NB4 (cell line): Measurements from ENCODE around the gene IFT81.

Experiments
- DNase-seq: peaks from one replicate; pipeline ENCODE4 v3.0.0; 2010; ENCODE audit warnings: low read depth
- H3K4me3 ChIP-seq: one replicate; pipeline ENCODE4 v1.5.1; 2011; ENCODE audit warnings: mild to moderate bottlenecking, low read depth, low read length, moderate library complexity
- MYC ChIP-seq: IDR thresholded peaks from 2 replicates; pipeline ENCODE4 v1.6.1; 2011; ENCODE audit warnings: low read depth, low read length
- POLR2A ChIP-seq: IDR thresholded peaks from 2 replicates; pipeline ENCODE4 v1.6.1; 2011; ENCODE audit warnings: mild to moderate bottlenecking; ENCODE audit not compliant: insufficient read length; ENCODE audit errors: extremely low read depth
- TF ChIP-seq, protein P1 (sequence below): IDR thresholded peaks from one replicate; pipeline ENCODE4 v1.5.1; 2012; ENCODE audit warnings: low read depth, low read length
- TF ChIP-seq, protein P2 (sequence below): IDR thresholded peaks from 2 replicates; pipeline ENCODE4 v1.6.1; 2011; ENCODE audit warnings: low read depth, low read length

Gene IFT81, protein sequence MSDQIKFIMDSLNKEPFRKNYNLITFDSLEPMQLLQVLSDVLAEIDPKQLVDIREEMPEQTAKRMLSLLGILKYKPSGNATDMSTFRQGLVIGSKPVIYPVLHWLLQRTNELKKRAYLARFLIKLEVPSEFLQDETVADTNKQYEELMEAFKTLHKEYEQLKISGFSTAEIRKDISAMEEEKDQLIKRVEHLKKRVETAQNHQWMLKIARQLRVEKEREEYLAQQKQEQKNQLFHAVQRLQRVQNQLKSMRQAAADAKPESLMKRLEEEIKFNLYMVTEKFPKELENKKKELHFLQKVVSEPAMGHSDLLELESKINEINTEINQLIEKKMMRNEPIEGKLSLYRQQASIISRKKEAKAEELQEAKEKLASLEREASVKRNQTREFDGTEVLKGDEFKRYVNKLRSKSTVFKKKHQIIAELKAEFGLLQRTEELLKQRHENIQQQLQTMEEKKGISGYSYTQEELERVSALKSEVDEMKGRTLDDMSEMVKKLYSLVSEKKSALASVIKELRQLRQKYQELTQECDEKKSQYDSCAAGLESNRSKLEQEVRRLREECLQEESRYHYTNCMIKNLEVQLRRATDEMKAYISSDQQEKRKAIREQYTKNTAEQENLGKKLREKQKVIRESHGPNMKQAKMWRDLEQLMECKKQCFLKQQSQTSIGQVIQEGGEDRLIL

GRCh38 chr12:110124269-110124995 lies at the start of gene IFT81:
Gene IFT81, plus strand, starts transcription at chr12:110124357. Its CDS starts 3,024 bp downstream, at chr12:110127381.
- peak; percentile 94 for DNase-seq
- no peak for TF ChIP-seq MYC
- no peak for TF ChIP-seq POLR2A
- TF ChIP-seq, protein P1, sequence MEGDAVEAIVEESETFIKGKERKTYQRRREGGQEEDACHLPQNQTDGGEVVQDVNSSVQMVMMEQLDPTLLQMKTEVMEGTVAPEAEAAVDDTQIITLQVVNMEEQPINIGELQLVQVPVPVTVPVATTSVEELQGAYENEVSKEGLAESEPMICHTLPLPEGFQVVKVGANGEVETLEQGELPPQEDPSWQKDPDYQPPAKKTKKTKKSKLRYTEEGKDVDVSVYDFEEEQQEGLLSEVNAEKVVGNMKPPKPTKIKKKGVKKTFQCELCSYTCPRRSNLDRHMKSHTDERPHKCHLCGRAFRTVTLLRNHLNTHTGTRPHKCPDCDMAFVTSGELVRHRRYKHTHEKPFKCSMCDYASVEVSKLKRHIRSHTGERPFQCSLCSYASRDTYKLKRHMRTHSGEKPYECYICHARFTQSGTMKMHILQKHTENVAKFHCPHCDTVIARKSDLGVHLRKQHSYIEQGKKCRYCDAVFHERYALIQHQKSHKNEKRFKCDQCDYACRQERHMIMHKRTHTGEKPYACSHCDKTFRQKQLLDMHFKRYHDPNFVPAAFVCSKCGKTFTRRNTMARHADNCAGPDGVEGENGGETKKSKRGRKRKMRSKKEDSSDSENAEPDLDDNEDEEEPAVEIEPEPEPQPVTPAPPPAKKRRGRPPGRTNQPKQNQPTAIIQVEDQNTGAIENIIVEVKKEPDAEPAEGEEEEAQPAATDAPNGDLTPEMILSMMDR: no peak
- TF ChIP-seq, protein P2, sequence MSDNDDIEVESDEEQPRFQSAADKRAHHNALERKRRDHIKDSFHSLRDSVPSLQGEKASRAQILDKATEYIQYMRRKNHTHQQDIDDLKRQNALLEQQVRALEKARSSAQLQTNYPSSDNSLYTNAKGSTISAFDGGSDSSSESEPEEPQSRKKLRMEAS: no peak
- H3K4me3 ChIP-seq: peak within 1 kb of the TSS; percentile 92

DNA sequence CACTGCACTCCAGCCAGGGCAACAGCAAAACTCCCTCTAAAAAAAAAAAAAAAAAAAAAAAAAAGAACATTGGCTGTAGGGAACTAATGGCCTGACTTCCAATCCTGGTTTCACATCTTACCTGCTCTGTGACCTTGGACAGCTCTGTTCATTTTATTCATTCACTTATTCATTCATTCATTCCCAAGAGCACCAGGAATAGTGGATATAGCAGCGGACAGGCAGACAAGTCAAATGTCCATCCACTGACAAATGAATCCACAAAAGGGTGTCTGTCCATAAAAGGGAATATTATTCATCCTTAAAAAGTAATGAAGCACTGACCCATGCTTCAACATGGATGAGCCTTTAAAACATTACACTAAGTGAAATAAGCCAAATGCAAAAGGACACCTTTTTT lies 48.3 kb upstream of the IFT81 start:
- DNase-seq: no peak
- TF ChIP-seq, protein P2: no peak
- TF ChIP-seq, protein P1: no peak
- TF ChIP-seq MYC (no peak), POLR2A (no peak)
- no peak overlapping the region for H3K4me3 ChIP-seq

DNA sequence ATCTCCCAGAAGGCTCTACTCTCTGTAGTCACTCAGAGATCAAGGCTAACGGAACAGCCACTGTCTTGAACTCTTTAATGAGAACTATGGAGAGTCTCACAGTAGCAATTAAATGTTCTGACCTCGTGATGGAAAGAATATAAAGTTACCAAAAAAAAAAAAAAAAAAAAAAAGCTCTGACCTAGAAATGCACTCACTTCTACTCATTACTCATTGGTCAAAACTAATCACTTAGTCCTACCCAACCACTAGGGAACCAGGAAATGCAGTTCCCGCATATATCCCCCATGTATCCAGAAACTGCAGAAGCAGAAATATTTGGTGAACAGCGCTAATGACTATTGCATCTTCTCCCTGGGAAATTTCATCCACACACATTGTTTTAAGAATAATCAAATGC lies 46.4 kb upstream of the IFT81 start:
- TF ChIP-seq, protein P1: no peak
- no peak for TF ChIP-seq POLR2A
- TF ChIP-seq, protein P2: no peak
- no peak for TF ChIP-seq MYC
- no peak overlapping the region for H3K4me3 ChIP-seq
- no peak for DNase-seq

GRCh38 chr12:110079477-110080400 lies 44.4 kb upstream of the IFT81 start:
- TF ChIP-seq MYC (no peak), POLR2A (no peak)
- TF ChIP-seq, protein P2: no peak
- TF ChIP-seq, protein P1: no peak
- DNase-seq: peak; percentile 50
- H3K4me3 ChIP-seq: no peak overlapping the region

DNA sequence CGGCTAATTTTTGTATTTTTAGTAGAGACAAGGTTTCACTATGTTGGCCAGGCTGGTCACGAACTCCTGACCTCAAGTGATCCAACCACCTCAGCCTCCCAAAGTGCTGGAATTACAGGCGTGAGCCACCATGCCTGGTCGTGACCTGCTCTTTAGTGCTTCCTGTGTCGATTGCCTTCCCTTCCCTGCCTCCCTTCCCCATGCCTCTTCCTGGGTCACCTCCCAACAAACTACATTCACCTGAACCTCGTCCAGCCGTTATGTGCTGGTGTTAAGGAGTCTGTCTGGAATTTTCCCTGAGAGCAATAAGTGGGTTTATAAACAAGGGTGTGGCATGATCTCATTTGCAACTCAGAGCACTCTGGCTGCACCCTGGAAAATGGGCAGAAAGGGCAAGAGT lies 43.7 kb upstream of the IFT81 start:
- no peak for DNase-seq
- H3K4me3 ChIP-seq: no peak overlapping the region
- TF ChIP-seq, protein P2: no peak
- TF ChIP-seq MYC (no peak), POLR2A (no peak)
- TF ChIP-seq, protein P1: no peak
